ENCODE results near the gene AGFG1. TPM values are rescaled to one million over a fixed set of nuclear protein-coding genes. Genes with fewer than 3 reads are reported as not detected.
"Not testable (repeated sequence)": the region's sequence is repeated elsewhere in the genome, so short reads cannot be mapped to it uniquely, and the experiment has no call there.

AGFG1 gene
- total and polyA plus RNA-seq, 9 donors = 21.3 to 78.9 (median 49.9) TPM

- H3K9me3 ChIP-seq = no peaks in the 10 kb centered on the region
- no peaks in the 10 kb centered on the region for H3K36me3 ChIP-seq
- no peaks in the 10 kb centered on the region for H3K27me3 ChIP-seq
- no peak overlapping the region for H3K4me3 ChIP-seq
- 90 to 97% (median 91%) methylated on average over 1 of the region's 1 CpG for WGBS, 3 donors
- intact Hi-C loops (cut with DNase I) = no loop called here
- DNase-seq = no peak
- no peak for TF ChIP-seq CTCF (IDR thresholded peaks at IDR 0.05)
- TF ChIP-seq POLR2A (IDR thresholded peaks at IDR 0.05) = no peak
- TF ChIP-seq EP300 (IDR thresholded peaks at IDR 0.05) = no peak
- H3K27ac ChIP-seq = no peak overlapping the region
- no peaks in the 10 kb centered on the region for H3K4me1 ChIP-seq (ENCODE audit: insufficient read depth)
Observed at GRCh38 chr2:227592694-227593387, 120.9 kb downstream of the AGFG1 start.

- Histone ChIP-seq H3K9me3 (no peaks in the 10 kb centered on the region), H3K27me3 (no peaks in the 10 kb centered on the region), H3K36me3 (no peaks in the 10 kb centered on the region), H3K4me3 (no peak overlapping the region), H3K4me1 (ENCODE audit: insufficient read depth) (no peaks in the 10 kb centered on the region), H3K27ac (no peak overlapping the region)
- WGBS, 3 donors = 55 to 74% (median 70%) methylated on average over 4 of the region's 4 CpGs
- no peak for TF ChIP-seq EP300 (IDR thresholded peaks at IDR 0.05)
- DNase-seq = no peak
- intact Hi-C loops (cut with DNase I) = no loop called here
Observed at GRCh38 chr2:227595797-227596196, 123.8 kb downstream of the AGFG1 start.

- Histone ChIP-seq H3K9me3 (no peaks in the 10 kb centered on the region), H3K4me1 (ENCODE audit: insufficient read depth) (no peaks in the 10 kb centered on the region), H3K4me3 (no peak overlapping the region), H3K27ac (no peak overlapping the region), H3K27me3 (no peaks in the 10 kb centered on the region), H3K36me3 (no peaks in the 10 kb centered on the region)
- no peak for DNase-seq
- TF ChIP-seq EP300 (IDR thresholded peaks at IDR 0.05) (no peak), POLR2A (IDR thresholded peaks at IDR 0.05) (no peak), CTCF (IDR thresholded peaks at IDR 0.05) (no peak)
- intact Hi-C loops (cut with DNase I) = no loop called here
Observed at GRCh38 chr2:227597036-227597435, 125.1 kb downstream of the AGFG1 start.

GRCh38 chr2:227597998-227598397 is 126.0 kb downstream of the AGFG1 start:
- WGBS, 3 donors = 62 to 81% (median 77%) methylated on average over 4 of the region's 4 CpGs
- Histone ChIP-seq H3K9me3 (no peaks in the 10 kb centered on the region), H3K4me1 (ENCODE audit: insufficient read depth) (no peaks in the 10 kb centered on the region), H3K27ac (no peak overlapping the region), H3K27me3 (no peaks in the 10 kb centered on the region), H3K4me3 (no peak overlapping the region), H3K36me3 (no peaks in the 10 kb centered on the region)
- intact Hi-C loops (cut with DNase I) = no loop called here
- DNase-seq = no peak
- TF ChIP-seq POLR2A (IDR thresholded peaks at IDR 0.05) = no peak
- no peak for TF ChIP-seq EP300 (IDR thresholded peaks at IDR 0.05)
- no peak for TF ChIP-seq CTCF (IDR thresholded peaks at IDR 0.05)

GRCh38 chr2:227598835-227599503 is 127.0 kb downstream of the AGFG1 start, which contains the start of gene SCYGR2:
TSS of gene SCYGR2 (plus strand) at chr2:227598893. CDS start at chr2:227598893, 0 bp downstream.
- intact Hi-C loops (cut with DNase I); H3K36me3 ChIP-seq; H3K27ac ChIP-seq; DNase-seq; H3K4me3 ChIP-seq; H3K4me1 ChIP-seq (ENCODE audit: insufficient read depth); H3K9me3 ChIP-seq; H3K27me3 ChIP-seq: not testable (repeated sequence)
- 78 to 81% (median 79%) methylated on average over 16 of the region's 16 CpGs for WGBS, 3 donors
